GM18858 (cell line): ENCODE data around the gene PDE2A.
"Not testable (repeated sequence)": the region's sequence is repeated elsewhere in the genome, so short reads cannot be mapped to it uniquely, and the experiment has no call there.

ENCODE experiments used
- ATAC-seq: cut with Tn5 transposase; IDR thresholded peaks from one replicate; pipeline ENCODE4 v1.9.1; 2021; ENCODE audit not compliant: unreplicated experiment

The PDE2A gene

GRCh38 chr11:72555014-72555522 is 119.2 kb downstream of the PDE2A start:
- not testable (repeated sequence) for ATAC-seq

- ATAC-seq, result no peak
These were observed 120.5 kb downstream of the PDE2A start for GRCh38 chr11:72553706-72554105.

GRCh38 chr11:72552399-72552910 is 121.8 kb downstream of the PDE2A start:
- ATAC-seq, result no peak

GRCh38 chr11:72551571-72551970 is 122.7 kb downstream of the PDE2A start:
- no peak for ATAC-seq

GRCh38 chr11:72548463-72548862 is 125.8 kb downstream of the PDE2A start:
- no peak for ATAC-seq

- no peak for ATAC-seq
These were observed 127.4 kb downstream of the PDE2A start for GRCh38 chr11:72546866-72547265.

- no peak for ATAC-seq
These were observed 129.6 kb downstream of the PDE2A start for GRCh38 chr11:72544589-72544988.

- no peak for ATAC-seq
These were observed 130.2 kb downstream of the PDE2A start for GRCh38 chr11:72543849-72544542.

- ATAC-seq, result no peak
These were observed 132.8 kb downstream of the PDE2A start for GRCh38 chr11:72541257-72541974.

- ATAC-seq, result no peak
These were observed 137.2 kb downstream of the PDE2A start for GRCh38 chr11:72537051-72537450.

- no peak for ATAC-seq
These were observed 139.1 kb downstream of the PDE2A start for GRCh38 chr11:72535194-72535547.

GRCh38 chr11:72534371-72535193 is 139.6 kb downstream of the PDE2A start:
- no peak for ATAC-seq

GRCh38 chr11:72529068-72529467 is 145.2 kb downstream of the PDE2A start:
- no peak for ATAC-seq

GRCh38 chr11:72528121-72528520 is 146.1 kb downstream of the PDE2A start:
- no peak for ATAC-seq
